Stimulated activated CD4-positive, alpha-beta T cell treated with anti-CD3 and anti-CD28 coated beads, Interleukin-4, amount 100 ng/mL, for 48 hours (primary cell): Measurements from ENCODE around the gene HIPK3.
"Not testable (repeated sequence)": the region's sequence is repeated elsewhere in the genome, so short reads cannot be mapped to it uniquely, and the experiment has no call there.

Experiments
- DNase-seq, 2 donors: peaks; one replicate each; pipeline ENCODE4 v3.0.0-alpha.2; 2020; ENCODE audit warnings: low read depth in 2 of 2

The HIPK3 gene

DNA sequence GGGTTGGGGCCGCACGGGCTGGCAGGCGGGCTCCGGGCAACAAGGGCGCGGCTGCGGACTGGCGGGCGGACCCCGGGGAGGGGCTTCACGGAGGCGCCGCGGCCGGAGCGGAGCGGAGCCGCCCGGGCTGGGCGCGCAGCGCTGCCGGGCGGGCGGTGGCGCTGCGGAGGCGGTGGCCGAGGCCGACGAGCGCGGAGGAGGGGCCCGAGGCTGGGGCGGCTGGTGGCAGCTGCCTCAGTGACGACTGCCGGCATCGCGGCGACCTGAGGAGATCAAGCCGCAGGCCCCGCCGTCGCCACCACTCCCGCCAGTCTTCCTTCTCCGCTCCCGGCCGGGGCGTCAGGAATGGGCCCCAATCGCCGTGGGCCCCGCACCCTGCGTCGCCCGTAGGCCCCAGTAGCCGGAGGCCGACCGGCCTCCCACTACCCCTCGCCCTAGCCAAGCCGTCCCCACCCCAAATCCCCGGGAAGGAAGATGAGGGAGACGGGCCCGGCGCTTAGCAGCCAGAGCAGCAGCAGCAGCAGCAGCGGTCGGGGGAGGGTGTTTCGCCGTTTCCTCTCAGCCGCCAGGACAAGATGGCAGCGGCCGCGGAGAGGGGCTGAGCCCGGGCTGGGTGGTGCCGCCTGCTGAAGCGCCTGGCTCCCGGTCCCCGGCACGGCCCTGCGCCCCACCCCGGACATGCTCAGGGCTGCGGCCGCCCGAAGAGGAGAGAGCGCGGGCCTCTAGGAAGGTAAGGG is at the start of gene HIPK3:
Gene HIPK3, plus strand, starts transcription at position 222 of the 737 bp plus-strand sequence.
- DNase-seq = peak; percentile 67 to 70

DNA sequence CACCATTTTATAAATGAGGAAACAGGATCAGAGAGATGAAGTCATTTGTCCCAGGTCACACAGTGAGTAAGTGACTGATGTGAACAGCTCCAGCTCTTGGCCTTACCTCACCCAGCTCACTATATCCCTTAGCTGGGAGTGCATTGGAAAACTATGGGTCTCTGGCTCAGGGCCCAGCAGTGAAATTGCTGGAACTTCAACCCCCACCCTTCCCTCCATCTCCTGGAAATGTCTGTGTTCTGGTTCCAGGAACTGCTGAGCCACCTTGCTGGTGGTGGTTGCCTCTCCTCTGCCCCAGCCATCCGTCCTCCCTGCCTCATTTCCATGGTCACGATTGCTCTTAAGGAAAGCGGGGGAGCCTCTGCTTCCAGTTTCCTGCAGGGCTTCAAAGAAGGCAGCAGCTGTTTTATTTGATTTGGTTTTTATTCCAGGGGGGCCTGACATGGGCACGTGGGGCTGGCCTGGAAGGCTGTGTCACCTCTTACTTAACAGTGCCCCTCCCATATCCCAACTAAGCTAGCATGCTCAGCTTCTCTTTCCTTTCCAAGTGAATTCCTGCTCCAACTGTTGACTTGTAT is 49.7 kb upstream of the HIPK3 start:
- no peak for DNase-seq

DNA sequence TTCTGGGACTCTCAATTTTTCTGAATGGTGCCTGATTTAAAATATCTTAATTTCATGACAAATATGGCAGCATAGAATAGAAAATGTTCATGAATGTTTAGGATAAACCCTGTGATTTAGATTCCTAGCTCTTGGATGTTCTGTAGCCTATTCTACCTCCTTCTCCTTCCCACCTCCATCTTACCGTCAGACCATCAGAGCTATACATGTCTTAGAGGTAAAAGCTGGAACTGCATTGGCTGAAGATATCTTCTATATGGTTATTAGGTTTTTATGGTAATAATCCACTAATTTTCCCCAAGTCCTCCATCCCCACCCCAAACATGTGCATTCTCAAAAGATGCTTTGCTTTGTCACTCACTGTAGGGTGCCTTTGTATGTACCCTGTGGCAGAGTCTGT is 49.0 kb upstream of the HIPK3 start:
- DNase-seq = no peak

DNA sequence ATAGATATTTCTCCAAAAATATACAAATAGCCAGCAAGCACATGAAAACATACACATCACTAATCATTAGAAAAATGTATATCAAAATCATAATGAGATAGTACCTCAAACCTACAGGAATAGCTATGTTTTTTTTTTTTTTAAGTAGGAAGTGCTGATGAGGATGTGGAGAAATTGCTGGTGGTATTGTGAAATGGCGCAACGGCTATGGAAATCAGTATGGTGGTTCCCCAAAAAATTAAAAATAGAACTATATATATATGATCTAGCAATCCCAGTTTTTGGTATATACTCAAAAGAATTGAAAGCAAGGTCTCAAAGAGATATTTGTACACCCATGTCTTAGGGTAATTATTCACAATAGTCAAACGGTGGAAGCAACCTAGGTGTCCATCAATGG is 46.0 kb upstream of the HIPK3 start:
- DNase-seq = no peak

DNA sequence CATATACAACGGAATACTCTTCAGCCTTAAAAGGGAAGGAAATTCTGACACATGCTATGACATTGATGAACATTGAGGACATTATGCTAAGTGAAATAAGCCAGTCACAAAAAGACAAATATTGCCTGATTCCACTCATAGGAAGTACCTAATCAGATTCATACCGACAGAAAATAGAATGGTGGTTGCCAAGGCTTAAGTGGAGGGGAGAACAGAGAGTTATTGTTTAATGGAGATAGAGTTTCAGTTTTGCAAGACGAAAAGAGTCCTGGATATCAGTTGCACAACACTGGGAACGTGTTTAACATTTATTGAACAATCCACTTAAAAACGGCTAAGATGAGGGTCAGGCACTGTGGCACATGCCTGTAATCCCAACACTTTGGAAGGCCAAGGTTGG is 45.6 kb upstream of the HIPK3 start:
- DNase-seq = no peak

DNA sequence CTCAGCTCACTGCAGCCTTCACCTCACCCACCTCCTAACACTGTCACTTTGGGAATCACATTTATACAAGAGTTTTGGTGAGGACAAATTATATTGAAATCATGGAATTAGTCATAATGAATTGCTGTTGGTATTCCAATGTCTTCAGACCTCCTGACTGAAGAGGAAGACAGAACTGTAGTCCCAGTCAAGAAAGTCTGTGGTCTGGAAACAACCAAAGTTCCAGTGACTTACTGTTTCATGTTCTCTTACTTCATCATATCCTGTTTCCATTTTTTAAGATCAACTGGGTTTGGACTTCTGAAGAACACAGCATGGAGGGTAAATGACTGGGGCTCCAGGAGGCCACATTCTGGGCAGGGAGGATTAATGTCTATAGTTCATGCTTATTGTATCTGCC is 43.0 kb upstream of the HIPK3 start:
- DNase-seq = no peak

DNA sequence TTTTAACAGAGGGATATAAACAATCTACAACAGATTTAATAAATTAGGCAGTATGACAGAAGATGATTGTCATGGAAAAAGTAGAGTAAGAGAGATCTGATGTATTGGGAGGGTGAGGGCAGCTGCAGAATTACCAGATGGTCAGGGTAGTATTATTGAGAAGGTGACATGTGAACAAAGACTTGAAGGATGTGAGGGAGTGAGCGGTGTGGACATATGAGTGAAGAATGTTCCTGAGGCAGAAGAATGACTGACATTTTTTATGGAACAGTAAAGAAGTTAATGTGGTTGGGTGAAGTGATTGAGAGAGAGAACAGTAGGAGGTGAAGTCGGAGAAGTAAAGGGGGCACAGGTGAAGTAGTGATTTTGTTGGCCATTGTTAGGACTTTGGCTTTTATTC is 42.4 kb upstream of the HIPK3 start:
- no peak for DNase-seq

DNA sequence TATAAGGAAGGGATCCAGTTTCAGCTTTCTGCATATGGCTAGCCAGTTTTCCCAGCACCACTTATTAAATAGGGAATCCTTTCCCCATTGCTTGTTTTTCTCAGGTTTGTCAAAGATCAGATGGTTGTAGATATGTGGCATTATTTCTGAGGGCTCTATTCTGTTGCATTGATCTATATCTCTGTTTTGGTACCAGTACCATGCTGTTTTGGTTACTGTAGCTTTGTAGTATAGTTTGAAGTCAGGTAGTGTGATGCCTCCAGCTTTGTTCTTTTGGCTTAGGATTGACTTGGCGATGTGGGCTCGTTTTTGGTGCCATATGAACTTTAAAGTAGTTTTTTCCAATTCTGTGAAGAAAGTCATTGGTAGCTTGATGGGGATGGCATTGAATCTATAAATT is 40.5 kb upstream of the HIPK3 start:
- DNase-seq = not testable (repeated sequence)

DNA sequence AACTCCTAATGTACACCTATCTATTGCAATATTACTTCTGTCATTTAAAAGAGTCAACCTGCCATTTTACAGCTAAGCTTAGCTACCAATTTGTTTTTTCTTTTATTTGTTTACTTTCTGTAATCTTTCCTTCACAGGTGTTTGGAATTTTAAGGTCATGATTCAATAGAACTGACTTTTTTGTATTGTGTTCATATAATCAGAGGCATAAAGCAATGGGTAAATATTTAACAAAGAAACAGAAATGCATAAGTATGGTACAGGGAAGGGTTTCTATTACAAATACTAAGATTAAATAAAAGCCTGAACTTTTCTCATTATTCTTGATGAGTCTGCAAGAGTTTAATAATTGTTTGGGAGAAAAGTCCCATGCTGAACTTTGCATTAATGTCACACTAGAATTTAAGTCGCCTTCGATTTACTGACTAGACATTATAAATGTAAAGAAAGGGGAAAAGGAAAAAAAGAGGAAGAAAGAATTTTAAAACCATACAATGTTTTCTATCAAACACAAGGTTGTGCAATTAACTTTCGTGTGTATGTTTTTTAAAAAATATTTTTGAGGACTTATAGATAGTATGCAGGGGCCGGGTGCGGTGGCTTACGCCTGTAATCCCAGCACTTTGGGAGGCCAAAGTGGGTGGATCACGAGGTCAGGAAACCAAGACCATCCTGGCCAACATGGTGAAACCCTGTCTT is 35.0 kb upstream of the HIPK3 start:
- no peak for DNase-seq

DNA sequence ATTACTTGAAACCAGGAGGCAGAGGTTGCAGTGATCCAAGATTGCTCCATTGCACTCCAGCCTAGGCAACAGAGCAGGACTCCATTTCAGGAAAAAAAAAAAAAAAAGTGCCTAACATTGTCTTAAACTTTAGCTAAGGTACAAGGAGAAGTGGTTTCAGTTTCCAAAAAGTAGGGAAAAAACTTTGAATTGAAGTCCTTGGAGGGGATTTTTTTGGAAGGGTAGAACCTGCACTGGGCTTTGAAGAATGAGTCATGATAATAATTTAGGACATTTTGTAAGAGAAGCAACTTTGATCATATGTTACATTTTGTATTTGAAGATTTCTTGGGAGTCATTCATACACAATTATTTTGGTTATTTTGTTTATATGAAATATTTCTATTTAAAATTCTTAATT is 31.8 kb upstream of the HIPK3 start:
- no peak for DNase-seq

DNA sequence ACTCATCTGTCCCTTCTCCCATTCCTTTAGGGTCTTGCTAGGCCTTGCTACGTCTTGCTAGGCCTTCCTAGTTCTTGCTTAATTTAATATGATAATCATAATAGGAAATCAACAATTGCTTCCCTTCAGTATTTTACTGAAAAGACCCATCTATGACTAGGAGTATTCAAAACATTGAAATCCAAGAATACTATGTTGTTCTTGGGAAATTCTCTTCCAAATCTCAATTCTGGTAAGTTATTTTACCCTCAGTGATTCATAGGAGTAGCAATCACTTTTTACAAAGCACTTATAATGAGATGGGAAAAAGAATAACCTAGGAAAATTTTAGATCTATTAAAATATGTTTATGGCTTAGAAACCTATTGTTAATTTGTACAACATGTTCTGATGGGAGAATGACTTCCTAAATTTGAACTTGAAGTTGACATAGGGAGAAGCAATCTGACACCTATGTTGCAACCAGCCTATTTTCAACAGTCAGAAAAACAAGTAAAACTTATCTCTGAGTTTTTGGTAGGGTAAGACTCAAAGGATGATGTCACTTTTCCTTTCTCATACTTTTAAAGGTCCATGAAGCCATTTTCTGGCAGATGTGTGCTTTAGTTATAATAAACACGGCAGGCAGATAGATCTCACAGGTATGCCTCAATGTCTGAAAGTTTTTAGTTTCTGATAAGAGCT is 29.5 kb upstream of the HIPK3 start:
- DNase-seq = no peak

DNA sequence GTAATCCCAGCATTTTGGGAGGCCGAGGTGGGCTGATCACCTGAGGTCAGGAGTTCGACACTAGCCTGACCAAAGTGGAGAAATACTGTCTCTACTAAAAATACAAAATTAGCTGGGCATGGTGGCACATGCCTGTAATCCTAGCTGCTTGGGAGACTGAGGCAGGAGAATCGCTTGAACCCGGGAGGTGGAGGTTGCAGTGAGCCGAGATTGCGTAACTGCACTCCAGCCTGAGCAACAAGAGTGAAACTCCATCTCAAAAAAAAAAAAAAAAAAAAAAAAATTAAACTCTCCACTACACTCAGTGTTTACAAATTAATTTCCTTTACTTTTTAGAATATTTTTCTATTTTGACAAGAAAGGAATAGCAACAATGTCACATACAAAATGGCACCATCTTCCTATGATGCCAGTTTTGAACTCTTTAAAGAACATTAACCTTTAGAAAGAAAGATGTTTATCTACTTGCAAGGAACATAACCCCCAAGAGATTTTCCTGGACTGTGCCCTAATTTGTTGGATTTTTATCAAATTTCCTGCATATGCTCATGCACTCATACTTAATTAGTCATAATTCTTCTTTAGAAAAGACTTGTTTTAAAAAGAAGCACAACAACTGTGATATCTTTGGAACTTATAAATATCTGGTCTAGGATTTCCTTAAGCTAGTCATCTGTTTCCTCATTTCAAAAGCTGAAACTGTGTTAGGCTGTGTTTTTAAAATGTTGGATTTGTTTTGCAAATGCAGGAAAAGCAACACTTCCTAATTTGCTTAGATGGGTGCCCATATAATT is 22.6 kb upstream of the HIPK3 start:
- no peak for DNase-seq

DNA sequence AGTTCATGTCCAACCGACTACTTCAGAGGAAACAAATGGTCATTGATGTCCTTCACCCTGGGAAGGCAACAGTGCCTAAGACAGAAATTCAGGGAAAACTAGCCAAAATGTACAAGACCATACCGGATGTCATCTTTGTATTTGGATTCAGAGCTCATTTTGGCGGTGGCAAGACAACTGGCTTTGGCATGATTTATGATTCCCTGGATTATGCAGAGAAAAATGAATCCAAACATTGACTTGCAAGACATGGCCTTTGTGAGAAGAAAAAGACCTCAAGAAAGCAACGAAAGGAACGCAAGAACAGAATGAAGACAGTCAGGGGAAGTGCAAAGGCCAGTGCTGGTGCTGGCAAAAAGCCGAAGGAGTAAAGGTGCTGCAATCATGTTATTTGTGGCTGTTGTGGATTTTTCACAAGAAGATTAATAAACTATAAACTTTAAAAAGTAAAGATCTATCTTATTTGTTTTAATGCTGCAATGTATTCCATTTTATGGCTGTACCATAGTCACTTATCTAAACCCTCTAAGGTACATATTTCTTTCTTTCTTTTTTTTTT is 20.1 kb upstream of the HIPK3 start:
- DNase-seq = no peak

DNA sequence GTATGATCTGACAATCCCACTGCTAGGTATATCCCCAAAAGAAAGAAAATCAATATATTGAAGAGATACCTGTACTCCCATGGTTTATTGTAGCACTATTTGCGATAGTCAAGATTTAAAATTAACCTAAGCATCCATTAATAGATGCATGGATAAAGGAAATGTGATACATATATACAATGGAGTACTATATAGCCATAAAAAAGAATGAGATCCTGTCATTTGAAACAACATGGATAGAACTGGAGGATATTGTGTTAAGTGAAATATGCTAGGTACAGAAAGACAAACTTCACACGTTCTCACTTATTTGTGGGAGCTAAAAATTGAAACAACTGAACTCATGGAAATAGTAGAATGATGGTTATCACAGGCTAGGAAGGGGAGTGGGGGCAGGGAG is 14.6 kb upstream of the HIPK3 start:
- DNase-seq = no peak

DNA sequence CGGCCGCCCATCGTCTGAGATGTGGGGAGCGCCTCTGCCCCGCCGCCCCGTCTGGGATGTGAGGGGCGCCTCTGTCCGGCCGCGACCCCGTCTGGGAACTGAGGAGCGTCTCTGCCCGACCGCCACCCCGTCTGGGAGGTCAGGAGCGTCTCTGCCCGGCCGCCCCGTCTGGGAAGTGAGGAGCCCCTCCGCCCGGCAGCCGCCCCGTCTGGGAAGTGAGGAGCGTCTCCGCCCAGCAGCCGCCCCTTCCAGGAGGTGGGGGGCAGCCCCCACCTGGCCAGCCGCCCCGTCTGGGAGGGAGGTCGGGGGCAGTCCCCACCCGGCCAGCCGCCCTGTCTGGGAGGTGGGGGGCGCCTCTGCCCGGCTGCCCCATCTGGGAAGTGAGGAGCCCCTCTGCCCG is 13.5 kb upstream of the HIPK3 start:
- DNase-seq = not testable (repeated sequence)

DNA sequence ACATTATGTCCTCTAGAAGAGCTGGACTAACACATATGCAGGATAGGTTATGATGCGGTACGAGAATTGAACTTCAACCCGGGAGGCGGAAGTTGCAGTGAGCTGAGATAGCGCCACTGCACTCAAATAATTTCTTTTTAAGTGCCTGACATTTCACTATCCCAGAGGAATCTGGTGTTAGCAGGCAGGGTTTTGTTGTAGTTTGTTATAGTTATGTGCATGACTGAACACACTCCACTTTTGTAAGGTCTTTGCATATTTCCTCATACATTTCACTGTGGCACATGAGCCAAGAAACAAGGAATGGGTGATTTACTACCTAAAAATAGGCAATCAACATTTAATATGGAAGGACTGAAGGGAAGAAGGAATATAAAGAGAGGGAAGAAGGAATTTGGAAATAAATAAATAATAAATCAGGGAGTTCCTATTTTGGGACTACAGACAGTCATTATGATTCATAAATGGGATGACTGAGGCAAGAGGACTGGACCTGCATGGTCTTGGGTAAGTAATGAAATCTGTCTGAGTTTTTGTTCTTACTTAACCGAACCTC is 8.7 kb upstream of the HIPK3 start:
- no peak for DNase-seq

DNA sequence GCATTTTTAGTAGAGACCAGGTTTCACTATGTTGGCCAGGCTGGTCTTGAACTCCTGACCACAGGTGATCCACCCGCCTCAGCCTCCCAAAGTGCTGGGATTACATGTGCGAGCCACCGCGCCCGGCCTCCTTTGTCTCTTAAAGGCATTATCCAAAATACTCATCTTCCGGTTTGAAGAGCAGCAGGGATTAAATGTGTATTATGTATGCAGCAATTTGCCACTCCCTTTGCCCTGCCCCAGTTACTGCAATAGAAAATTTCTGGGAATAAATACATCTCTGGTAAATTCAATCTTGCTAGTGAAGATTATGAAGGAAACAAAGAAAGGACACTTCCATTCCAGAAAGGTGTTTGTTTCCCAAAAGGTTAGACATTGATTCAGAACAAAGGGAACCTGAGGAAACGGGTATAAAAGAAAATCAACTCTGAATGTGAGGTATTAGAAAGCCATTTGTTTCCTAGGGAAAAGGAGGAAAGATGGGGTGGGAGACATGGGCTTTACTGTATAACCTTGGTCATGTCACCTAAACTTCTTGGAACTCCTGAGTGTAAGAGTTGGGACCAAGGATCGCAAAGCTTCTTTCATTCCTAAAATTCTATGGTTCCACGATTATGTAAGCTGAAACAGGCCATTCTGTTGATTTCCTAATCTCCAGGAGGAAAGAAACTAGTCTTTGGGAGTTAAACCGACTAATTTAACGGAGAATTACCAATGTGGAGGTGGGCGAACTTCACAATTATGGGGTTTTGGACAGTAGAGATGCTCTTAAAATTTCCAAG is 959 bp upstream of the HIPK3 start:
- DNase-seq = no peak

DNA sequence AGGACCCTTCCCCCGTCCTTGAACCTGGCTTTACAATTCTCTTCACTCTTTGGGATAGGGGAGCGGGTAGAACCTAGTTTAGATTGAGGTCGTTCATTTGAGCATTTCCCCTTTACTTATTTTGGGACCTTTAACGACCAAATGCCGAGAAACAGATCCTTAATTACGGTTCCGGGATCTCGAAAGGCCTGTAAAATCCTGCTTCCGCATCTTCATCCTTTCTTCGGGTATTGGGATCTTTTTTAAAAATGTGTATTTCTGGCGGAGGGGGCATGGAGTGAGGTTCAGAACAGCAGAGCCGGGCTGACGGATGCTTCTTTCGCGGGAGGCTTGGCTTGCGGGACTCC is 395 bp upstream of the HIPK3 start:
- DNase-seq = no peak

DNA sequence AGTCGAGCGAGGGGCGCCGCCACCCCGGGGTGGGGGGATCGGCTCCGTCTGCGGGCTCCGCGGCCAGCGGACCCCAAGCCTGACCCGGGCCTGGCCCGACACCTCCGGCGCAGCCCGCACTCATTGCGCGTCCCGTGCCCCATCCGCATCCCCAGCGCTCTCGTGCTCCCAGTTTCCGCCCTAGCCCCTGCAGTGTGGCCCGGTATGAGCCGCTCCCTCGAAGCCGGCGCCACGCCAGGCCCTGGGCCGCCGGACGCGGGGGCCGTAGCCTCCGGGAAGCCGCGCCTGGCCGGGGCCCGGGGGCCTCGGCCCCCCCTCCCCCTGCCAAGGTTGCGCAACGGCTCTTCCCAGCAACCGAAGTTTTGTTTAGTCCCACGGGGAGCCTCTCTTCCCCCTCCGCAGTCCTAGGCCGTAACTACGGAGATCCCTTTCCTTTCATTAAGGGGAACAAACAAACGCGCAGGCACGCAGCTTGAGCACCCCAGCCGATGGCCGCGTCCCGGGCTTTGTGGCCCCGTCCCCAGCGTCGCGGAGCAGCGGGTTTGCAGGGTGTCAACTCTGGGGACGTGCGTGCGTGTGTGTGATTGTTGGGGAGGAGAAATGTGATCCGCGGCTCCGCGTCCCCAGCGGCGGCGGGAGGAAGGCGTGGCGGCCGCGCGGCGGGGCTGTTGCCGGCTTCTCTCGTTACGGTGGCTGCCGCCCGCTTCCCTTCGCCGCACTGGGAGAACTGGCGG is 883 bp downstream of the HIPK3 start:
- DNase-seq = peak; percentile 61 to 62
